ENCODE measurements around the gene SCRN2. TPM values are rescaled to one million over a fixed set of nuclear protein-coding genes. Genes with fewer than 3 reads are reported as not detected.

The SCRN2 gene
- total and polyA plus RNA-seq, 2 of the 13 experiments (the other 11 are each of a cell fraction or from before 2014, with no cell fraction given): 21.7 to 29.5 TPM

DNA sequence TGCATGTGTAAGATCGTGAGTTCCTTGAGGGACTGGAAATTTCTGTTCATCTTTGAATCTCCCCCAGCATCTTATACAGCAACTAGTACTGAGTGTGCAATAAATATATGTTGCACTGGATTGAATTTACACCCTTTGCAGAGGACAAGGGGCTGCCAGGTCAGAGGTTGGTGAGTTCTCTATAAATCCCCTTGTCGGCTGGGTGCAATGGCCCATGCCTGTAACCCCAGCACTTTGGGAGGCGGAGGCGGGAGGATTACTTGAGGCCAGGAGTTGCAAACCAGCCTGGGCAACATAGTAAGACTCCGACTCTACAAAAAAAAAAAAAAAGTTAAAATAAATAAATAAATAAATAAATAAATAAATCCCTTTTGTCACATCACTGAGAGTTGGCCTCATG is 19.3 kb upstream of the SCRN2 start:
- H3K4me3 ChIP-seq (replicated peaks in 1 of 3; ENCODE audit: insufficient read depth in 1 of 3, low read depth in 2 of 3, low read length in 3 of 3): no peak overlapping the region
- intact Hi-C loops (cut with micrococcal nuclease; ENCODE audit: unreplicated experiment) (no loop called here), in situ Hi-C loops (cut with HindIII; ENCODE audit: extremely low pct_ligation_motif_present, low pct_unique_long_range_greater_than_20kb) (no loop called here)
- H3K9me3 ChIP-seq (ENCODE audit: low read length): no peaks in the 10 kb centered on the region
- no peak for DNase-seq (ENCODE audit: low spot score)
- H3K79me2 ChIP-seq (ENCODE audit: insufficient read depth, low read length): no peaks in the 10 kb centered on the region
- no peak overlapping the region for H3K27ac ChIP-seq (ENCODE audit: extremely low read length, insufficient read depth, low read length)
- H3K27me3 ChIP-seq (ENCODE audit: control insufficient read depth in 1 of 2, insufficient read depth in 2 of 2, low read length in 2 of 2): peaks cover 2 to 30% of the 10 kb centered on the region in 2 experiments
- ATAC-seq: no peak
- no peak overlapping the region for H3K4me2 ChIP-seq (ENCODE audit: low read depth, low read length)
- POLR2A ChIA-PET: interaction anchor here (1.2 kb wide), 2 partner anchors 29 to 35 kb away, joined by 3 read pairs; partner anchors contain the start of genes LRRC46, MRPL10 and SP2
- H3K4me1 ChIP-seq (ENCODE audit: insufficient read depth, low read length): peaks cover 16% of the 10 kb centered on the region
- TF ChIP-seq ZNF614 (CRISPR knock-in tag; IDR thresholded peaks at IDR 0.05; ENCODE audit: borderline replicate concordance): no peak
- TF ChIP-seq RELA (CRISPR knock-in tag; IDR thresholded peaks at IDR 0.05): no peak
- TF ChIP-seq ZNF567 (CRISPR knock-in tag; IDR thresholded peaks at IDR 0.05; ENCODE audit: borderline replicate concordance): no peak
- no peak for TF ChIP-seq ZNF546 (CRISPR knock-in tag; conservative IDR thresholded peaks at IDR 0.05)
- no peak for TF ChIP-seq ATF1 (CRISPR knock-in tag; IDR thresholded peaks at IDR 0.05)
- no peak for TF ChIP-seq BHLHE40 (IDR thresholded peaks at IDR 0.05; ENCODE audit: low read length)
- no peak for TF ChIP-seq EZH2 (conservative IDR thresholded peaks at IDR 0.05; ENCODE audit: low read depth, low read length)
- TF ChIP-seq, protein P1, sequence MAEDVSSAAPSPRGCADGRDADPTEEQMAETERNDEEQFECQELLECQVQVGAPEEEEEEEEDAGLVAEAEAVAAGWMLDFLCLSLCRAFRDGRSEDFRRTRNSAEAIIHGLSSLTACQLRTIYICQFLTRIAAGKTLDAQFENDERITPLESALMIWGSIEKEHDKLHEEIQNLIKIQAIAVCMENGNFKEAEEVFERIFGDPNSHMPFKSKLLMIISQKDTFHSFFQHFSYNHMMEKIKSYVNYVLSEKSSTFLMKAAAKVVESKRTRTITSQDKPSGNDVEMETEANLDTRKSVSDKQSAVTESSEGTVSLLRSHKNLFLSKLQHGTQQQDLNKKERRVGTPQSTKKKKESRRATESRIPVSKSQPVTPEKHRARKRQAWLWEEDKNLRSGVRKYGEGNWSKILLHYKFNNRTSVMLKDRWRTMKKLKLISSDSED (CRISPR knock-in tag; IDR thresholded peaks at IDR 0.05): no peak
- H3K9ac ChIP-seq (ENCODE audit: insufficient read depth, low read depth, low read length): no peak overlapping the region
- FAIRE-seq: no peak
- no peak overlapping the region for H2AFZ ChIP-seq (ENCODE audit: low read length)
- 47% methylated on average over 5 of the region's 5 CpGs for WGBS (ENCODE audit: low lambda C conversion rate)
- H3K36me3 ChIP-seq (replicated peaks in 1 of 2; ENCODE audit: control insufficient read depth in 1 of 2, insufficient read depth in 2 of 2, low read length in 2 of 2): no peaks in the 10 kb centered on the region
- BruUV-seq (replicated peaks): no TSS peak
- CTCF ChIA-PET (ENCODE audit: low intra/inter-chr PET ratio, low total read pairs): no interaction called here
- H4K20me1 ChIP-seq (ENCODE audit: insufficient read depth, low read length): no peaks in the 10 kb centered on the region

Measured in HepG2 (cell line).